Left renal pelvis (tissue), 4 donors: Measurements from ENCODE around the gene ACSM4. TPM values are rescaled to one million over a fixed set of nuclear protein-coding genes. Genes with fewer than 3 reads are reported as not detected.
"Not testable (repeated sequence)": the region's sequence is repeated elsewhere in the genome, so short reads cannot be mapped to it uniquely, and the experiment has no call there.

Experiments
- DNase-seq, 4 donors: peaks; one replicate each; pipeline ENCODE4 v3.0.0-alpha.2; 2013; ENCODE audit warnings: low read depth in 4 of 4, low spot score in 3 of 4
- polyA plus RNA-seq, 4 donors: library from polyadenylated mRNA; unstranded; fragments of 120-200 nt; gene quantifications; one replicate each; pipeline ENCODE4 v1.2.1, GENCODE V29; 2013; ENCODE audit not compliant: insufficient read length in 4 of 4

ACSM4 gene
- polyA plus RNA-seq, 4 donors, result 0.07 to 0.09 TPM; not detected in 2

GRCh38 chr12:7327918-7328317 is 24.0 kb downstream of the ACSM4 start:
- DNase-seq, result no peak

GRCh38 chr12:7337790-7338189 is 33.9 kb downstream of the ACSM4 start:
- not testable (repeated sequence) for DNase-seq

- no peak for DNase-seq
Measured at GRCh38 chr12:7339675-7340074, 35.8 kb downstream of the ACSM4 start.

GRCh38 chr12:7344833-7345606 is 41.1 kb downstream of the ACSM4 start:
- DNase-seq, result no peak

GRCh38 chr12:7346551-7347225 is 42.8 kb downstream of the ACSM4 start:
- DNase-seq, result no peak

- no peak for DNase-seq
Measured at GRCh38 chr12:7349418-7349817, 45.5 kb downstream of the ACSM4 start.

GRCh38 chr12:7351177-7351576 is 47.3 kb downstream of the ACSM4 start:
- DNase-seq, result no peak

GRCh38 chr12:7352661-7353060 is 48.8 kb downstream of the ACSM4 start:
- no peak for DNase-seq

GRCh38 chr12:7354529-7354928 is 50.7 kb downstream of the ACSM4 start:
- DNase-seq, result no peak

GRCh38 chr12:7361265-7361664 is 57.4 kb downstream of the ACSM4 start:
- no peak for DNase-seq

GRCh38 chr12:7362734-7363133 is 58.9 kb downstream of the ACSM4 start:
- no peak for DNase-seq

- DNase-seq, result no peak
Measured at GRCh38 chr12:7369274-7369729, 65.4 kb downstream of the ACSM4 start.

- no peak for DNase-seq
Measured at GRCh38 chr12:7373226-7373625, 69.4 kb downstream of the ACSM4 start.

- DNase-seq, result no peak
Measured at GRCh38 chr12:7374423-7375144, 70.7 kb downstream of the ACSM4 start.

GRCh38 chr12:7375145-7375543 is 71.3 kb downstream of the ACSM4 start:
- no peak for DNase-seq

GRCh38 chr12:7376196-7376595 is 72.3 kb downstream of the ACSM4 start:
- no peak for DNase-seq

Other genes starting within 250 kb of the ACSM4 start
- 100 to 1,000 TPM in 1 of 4 donors, 10 to 100 TPM in 3; 50.5 to 257 (median 62.0) TPM for gene C1S, start 243.4 kb upstream of the ACSM4 start, polyA plus RNA-seq
- gene C1R, start 211.6 kb upstream of the ACSM4 start, polyA plus RNA-seq, result 100 to 1,000 TPM in 1 of 4 donors, 10 to 100 TPM in 3; 33.9 to 275 (median 59.1) TPM
- 10 to 100 TPM; 30.2 to 39.2 (median 36.1) TPM for gene C1RL, start 194.9 kb upstream of the ACSM4 start, polyA plus RNA-seq
- 10 to 100 TPM; 18.4 to 55.4 (median 51.4) TPM for gene RBP5, start 175.2 kb upstream of the ACSM4 start, polyA plus RNA-seq
- 100 to 1,000 TPM in 1 of 4 donors, 10 to 100 TPM in 3; 53.4 to 105 (median 76.9) TPM for gene CLSTN3, start 173.7 kb upstream of the ACSM4 start, polyA plus RNA-seq
- 10 to 100 TPM; 36.2 to 50.7 (median 44.5) TPM for gene PEX5, start 114.4 kb upstream of the ACSM4 start, polyA plus RNA-seq
- 1 to 10 TPM; 1.1 to 5.0 (median 1.7) TPM for gene CD163L1, start 140.1 kb downstream of the ACSM4 start, polyA plus RNA-seq
- 10 to 100 TPM in 3 of 4 donors, 1 to 10 TPM in 1; 8.0 to 28.0 (median 11.9) TPM for gene CD163, start 199.7 kb downstream of the ACSM4 start, polyA plus RNA-seq